Activated CD8-positive, alpha-beta T cell treated with anti-CD3 and anti-CD28 coated beads for 36 hours (primary cell): ENCODE results near the gene EXOG. TPM values are rescaled to one million over a fixed set of nuclear protein-coding genes. Genes with fewer than 3 reads are reported as not detected.

ENCODE experiments used
- ATAC-seq: fragments of 200-7000 bp; cut with Tn5 transposase; one replicate; pipeline ENCODE4 v1.10.0; 2021; ENCODE audit warnings: mild to moderate bottlenecking, moderate library complexity
- CTCF ChIA-PET: fragments of 350-600 bp; sonication (Branson Sonifier 250); formaldehyde crosslinking; loops from one replicate; lab custom pipeline; 2021; ENCODE audit warnings: antibody characterized with exemption; lab: Charles Lee
- POLR2A ChIA-PET: fragments of 350-600 bp; sonication (Branson Sonifier 250); formaldehyde crosslinking; loops from one replicate; lab custom pipeline; 2021; ENCODE audit warnings: antibody characterized with exemption; lab: Charles Lee
- DNase-seq: peaks from one replicate; pipeline ENCODE4 v3.0.0-alpha.2; 2020
- H3K27ac Mint-ChIP-seq: one replicate; pipeline ENCODE4 v1.8.0; 2021; ENCODE audit warnings: mild to moderate bottlenecking, mixed read lengths
- H3K27me3 Mint-ChIP-seq: one replicate; pipeline ENCODE4 v1.8.0; 2021; ENCODE audit warnings: mixed read lengths
- H3K36me3 Mint-ChIP-seq: one replicate; pipeline ENCODE4 v1.8.0; 2021; ENCODE audit warnings: low read depth, mixed read lengths
- H3K4me1 Mint-ChIP-seq: one replicate; pipeline ENCODE4 v1.8.0; 2021; ENCODE audit warnings: low read depth, mixed read lengths
- H3K4me3 Mint-ChIP-seq: one replicate; pipeline ENCODE4 v1.8.0; 2021; ENCODE audit warnings: mild to moderate bottlenecking, moderate library complexity, mixed read lengths
- H3K9me3 Mint-ChIP-seq: one replicate; pipeline ENCODE4 v1.8.0; 2021; ENCODE audit warnings: mixed read lengths
- intact Hi-C: fragments of 100-400 bp; cut with micrococcal nuclease; formaldehyde crosslinking; loops from one replicate; pipeline ENCODE4 v1.10.0; 2022
- total RNA-seq, 2 experiments: library from RNA; stranded (reverse); gene quantifications; one replicate each; pipeline ENCODE4 v1.2.3, GENCODE V29; 2021
- TF ChIP-seq, protein P1 (sequence below): fragments of 200-600 bp; IDR thresholded peaks from one replicate; pipeline ENCODE4 v1.8.0; 2022; ENCODE audit warnings: antibody characterized with exemption, mild to moderate bottlenecking

The EXOG gene
- total RNA-seq, 2 experiments from 2014 or later: 16.8 to 17.7 TPM

DNA sequence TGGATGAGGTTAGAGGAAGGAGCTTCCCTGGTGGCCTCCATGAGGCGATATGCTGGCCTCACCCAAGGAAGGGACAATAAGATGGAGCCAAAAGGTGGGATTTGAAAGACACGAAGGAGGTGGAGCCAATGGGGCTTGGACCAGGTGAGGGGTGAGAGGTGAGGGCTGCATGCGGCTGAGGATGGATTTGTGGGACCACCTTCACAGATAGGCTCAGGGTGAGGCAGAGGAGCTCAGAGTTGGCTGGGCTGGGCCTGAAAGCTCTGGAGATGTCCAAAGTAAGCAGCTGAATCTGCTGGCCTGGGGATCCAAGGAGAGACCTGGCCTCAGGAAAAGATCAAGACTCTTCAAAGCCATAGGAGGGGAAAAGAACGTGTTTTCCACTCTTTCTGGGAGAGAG is 49.8 kb downstream of the EXOG start:
- intact Hi-C loops: no loop called here
- ChIA-PET CTCF (interaction anchor here (1.7 kb wide), 1 partner anchor 25 kb away, joined by 8 read pairs; no protein-coding TSS in a partner anchor), POLR2A (no interaction called here)
- H3K4me3 Mint-ChIP-seq: no peak overlapping the region
- no peaks in the 10 kb centered on the region for H3K36me3 Mint-ChIP-seq
- TF ChIP-seq, protein P1, sequence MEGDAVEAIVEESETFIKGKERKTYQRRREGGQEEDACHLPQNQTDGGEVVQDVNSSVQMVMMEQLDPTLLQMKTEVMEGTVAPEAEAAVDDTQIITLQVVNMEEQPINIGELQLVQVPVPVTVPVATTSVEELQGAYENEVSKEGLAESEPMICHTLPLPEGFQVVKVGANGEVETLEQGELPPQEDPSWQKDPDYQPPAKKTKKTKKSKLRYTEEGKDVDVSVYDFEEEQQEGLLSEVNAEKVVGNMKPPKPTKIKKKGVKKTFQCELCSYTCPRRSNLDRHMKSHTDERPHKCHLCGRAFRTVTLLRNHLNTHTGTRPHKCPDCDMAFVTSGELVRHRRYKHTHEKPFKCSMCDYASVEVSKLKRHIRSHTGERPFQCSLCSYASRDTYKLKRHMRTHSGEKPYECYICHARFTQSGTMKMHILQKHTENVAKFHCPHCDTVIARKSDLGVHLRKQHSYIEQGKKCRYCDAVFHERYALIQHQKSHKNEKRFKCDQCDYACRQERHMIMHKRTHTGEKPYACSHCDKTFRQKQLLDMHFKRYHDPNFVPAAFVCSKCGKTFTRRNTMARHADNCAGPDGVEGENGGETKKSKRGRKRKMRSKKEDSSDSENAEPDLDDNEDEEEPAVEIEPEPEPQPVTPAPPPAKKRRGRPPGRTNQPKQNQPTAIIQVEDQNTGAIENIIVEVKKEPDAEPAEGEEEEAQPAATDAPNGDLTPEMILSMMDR: no peak
- ATAC-seq (no peak), DNase-seq (no peak)
- H3K4me1 Mint-ChIP-seq: no peaks in the 10 kb centered on the region
- H3K27me3 Mint-ChIP-seq: no peaks in the 10 kb centered on the region
- H3K9me3 Mint-ChIP-seq: no peaks in the 10 kb centered on the region
- no peak overlapping the region for H3K27ac Mint-ChIP-seq

DNA sequence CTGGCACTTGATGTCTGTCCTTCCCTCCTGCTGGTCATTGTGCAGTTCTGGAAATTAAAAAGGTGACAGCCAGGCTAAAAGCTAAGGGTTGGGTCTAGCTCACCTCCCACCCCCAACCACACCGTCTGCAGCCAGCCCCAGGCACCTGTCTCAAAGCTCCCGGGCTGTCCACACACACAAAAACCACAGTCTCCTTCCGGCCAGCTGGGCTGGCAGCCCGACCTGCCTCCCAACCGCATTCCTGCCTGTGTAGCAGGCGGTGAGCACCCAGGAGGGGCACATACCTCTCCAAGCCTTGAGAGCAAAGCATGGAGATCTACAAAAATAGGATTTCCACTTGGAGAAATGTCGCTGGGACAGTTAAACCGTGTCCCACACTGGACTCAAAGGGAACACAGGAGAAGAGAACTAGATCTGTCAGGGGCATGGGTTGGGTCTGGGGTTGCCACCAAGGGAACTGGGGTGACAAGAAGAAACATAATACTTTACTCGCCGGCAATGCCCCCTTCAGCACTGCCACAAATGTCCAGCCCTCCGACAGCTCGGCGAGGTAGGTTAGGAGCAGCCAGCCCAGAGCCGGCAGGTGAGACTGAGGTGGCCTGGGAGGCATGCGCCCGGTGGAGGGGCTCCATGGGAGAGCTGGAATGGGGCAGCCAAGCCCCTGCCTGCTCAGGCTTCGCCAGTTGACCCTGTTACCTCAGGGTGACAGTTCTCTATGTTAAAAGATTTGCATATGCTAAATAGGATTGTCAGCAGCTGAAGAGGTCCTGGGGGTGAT is 52.2 kb downstream of the EXOG start:
- Mint-ChIP-seq H3K4me1 (no peaks in the 10 kb centered on the region), H3K4me3 (no peak overlapping the region), H3K9me3 (no peaks in the 10 kb centered on the region), H3K27ac (no peak overlapping the region), H3K27me3 (no peaks in the 10 kb centered on the region), H3K36me3 (no peaks in the 10 kb centered on the region)
- POLR2A ChIA-PET: interaction anchor here (1.1 kb wide), 1 partner anchor 12 kb away, joined by 3 read pairs; no protein-coding TSS in a partner anchor
- ATAC-seq (no peak), DNase-seq (no peak)
- intact Hi-C loops: no loop called here
- CTCF ChIA-PET: no interaction called here
- TF ChIP-seq, protein P1: no peak

DNA sequence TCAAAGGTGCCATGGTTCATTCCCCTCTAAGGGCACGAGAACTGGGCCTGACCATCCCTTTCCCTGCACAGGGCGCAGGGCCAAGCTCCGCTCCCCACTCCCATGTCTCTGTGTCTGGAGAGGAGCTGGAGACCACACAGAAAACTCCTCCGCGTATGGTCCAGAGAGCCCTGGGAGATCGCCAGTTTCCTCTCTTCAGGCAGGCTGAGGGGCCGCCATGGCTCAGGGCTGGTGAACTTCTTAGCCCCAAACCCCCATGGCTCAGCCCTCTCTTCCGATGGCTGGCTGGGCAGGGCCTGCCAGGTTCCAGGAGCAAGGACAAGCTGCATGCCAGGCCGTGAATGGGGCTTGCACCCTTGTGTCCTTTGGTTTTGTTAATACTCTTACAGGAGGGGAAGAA is 52.9 kb downstream of the EXOG start:
- TF ChIP-seq, protein P1: no peak
- Mint-ChIP-seq H3K9me3 (no peaks in the 10 kb centered on the region), H3K27me3 (no peaks in the 10 kb centered on the region), H3K36me3 (no peaks in the 10 kb centered on the region), H3K4me1 (no peaks in the 10 kb centered on the region), H3K27ac (no peak overlapping the region), H3K4me3 (no peak overlapping the region)
- CTCF ChIA-PET: no interaction called here
- intact Hi-C loops: no loop called here
- ATAC-seq (no peak), DNase-seq (no peak)
- POLR2A ChIA-PET: interaction anchor here (1.1 kb wide), 1 partner anchor 11 kb away, joined by 3 read pairs; no protein-coding TSS in a partner anchor

DNA sequence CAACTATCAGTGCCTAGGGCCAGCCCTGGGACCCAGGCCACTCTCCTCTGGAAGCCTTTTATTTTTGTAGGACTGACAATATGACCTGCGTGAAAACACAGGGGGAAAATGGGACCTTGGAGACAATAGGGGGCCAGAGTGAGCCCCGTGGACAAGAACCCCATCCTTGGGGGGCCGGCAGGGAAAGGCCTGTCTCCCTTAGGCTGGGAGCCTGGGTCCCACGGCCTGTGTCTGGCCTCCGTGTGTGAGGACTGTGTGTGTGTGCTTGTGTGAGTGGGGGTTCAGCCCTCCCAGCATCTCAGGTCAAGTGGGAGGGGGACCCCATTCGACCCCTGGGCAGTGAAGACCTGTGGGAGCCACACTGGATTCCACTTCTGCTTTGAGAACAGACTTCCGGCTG is 53.3 kb downstream of the EXOG start:
- Mint-ChIP-seq H3K27me3 (no peaks in the 10 kb centered on the region), H3K27ac (no peak overlapping the region), H3K4me1 (no peaks in the 10 kb centered on the region), H3K4me3 (no peak overlapping the region), H3K36me3 (no peaks in the 10 kb centered on the region), H3K9me3 (peaks cover 1% of the 10 kb centered on the region)
- CTCF ChIA-PET: no interaction called here
- TF ChIP-seq, protein P1: no peak
- ATAC-seq: no peak
- intact Hi-C loops: no loop called here
- POLR2A ChIA-PET: no interaction called here
- no peak for DNase-seq
